ENCODE measurements around the gene SRF. TPM values are rescaled to one million over a fixed set of nuclear protein-coding genes. Genes with fewer than 3 reads are reported as not detected.

SRF gene
- total RNA-seq = 16.0 and 16.9 TPM in 2 replicates
- 29.5 and 32.3 TPM in 2 replicates for polyA plus RNA-seq
- polyA plus RNA-seq (2012) = 30.0 and 33.9 TPM in 2 replicates
- polyA minus RNA-seq (ENCODE audit: low replicate concordance) = 84.8 and 91.8 TPM in 2 replicates

DNA sequence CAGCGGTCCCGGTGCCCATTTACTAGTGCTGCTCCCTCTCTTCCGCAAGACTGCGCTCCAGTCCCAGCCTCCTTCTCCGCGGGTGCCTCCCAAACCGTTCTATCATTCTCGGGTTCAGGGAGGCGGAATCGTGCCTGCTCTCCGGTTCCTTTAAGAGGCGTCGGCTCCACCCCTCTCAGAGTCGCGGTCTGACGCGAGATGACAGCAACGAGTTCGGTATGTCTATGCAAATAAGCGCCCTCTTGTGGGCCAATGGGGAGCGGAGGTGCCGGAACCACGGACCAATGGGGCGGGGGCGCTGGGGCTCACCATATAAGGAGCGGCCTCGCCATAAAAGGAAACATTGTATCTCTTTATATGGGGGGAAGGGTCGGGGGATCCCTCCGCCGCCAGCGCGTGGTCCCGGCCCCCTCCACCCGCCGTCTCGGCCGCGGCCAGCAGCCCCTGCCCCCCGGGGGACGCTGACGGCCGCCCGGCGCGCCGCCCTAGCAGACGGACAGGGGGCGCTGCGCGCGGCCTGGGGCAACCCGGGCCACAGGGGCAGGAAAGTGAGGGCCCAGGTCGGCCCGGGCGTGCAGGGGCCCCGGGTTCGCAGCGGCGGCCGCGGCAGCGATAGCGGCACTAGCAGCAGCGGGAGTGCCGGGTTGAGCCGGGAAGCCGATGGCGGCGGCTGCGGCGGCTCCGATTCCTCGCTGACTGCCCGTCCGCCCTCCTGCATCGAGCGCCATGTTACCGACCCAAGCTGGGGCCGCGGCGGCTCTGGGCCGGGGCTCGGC is at the start of gene SRF:
TSS of gene SRF (plus strand) at position 339 of the 776 bp plus-strand sequence. CDS start at position 727, 388 bp downstream.
- peak within 1 kb of the TSS; percentile 88 for H3K9ac ChIP-seq (ENCODE audit: insufficient read depth, low read length)
- DNase-seq (ENCODE audit: low read depth in 2 of 2) = peak; percentile 99 to 100
- H3K36me3 ChIP-seq (ENCODE audit: control insufficient read depth, insufficient read depth, low read length) = peaks cover 10% of the 10 kb centered on the region
- peak within 1 kb of the TSS; percentile 87 to 97 (median 92) for H3K4me3 ChIP-seq (replicated peaks in 1 of 4; ENCODE audit: control extremely low read depth in 1 of 4, insufficient read depth in 1 of 4, low read depth in 3 of 4, low read length in 4 of 4)
- peaks cover 18% of the 10 kb centered on the region for H3K4me1 ChIP-seq (ENCODE audit: control insufficient read depth, extremely low read depth, insufficient read depth, low read length)
- peak within 1 kb of the TSS; percentile 75 for H2AFZ ChIP-seq (ENCODE audit: low read length)
- H3K27ac ChIP-seq (ENCODE audit: insufficient read depth, low read length) = peak within 1 kb of the TSS; percentile 99
- H3K27me3 ChIP-seq (ENCODE audit: control insufficient read depth, insufficient read depth, low read length) = no peaks in the 10 kb centered on the region
- no peaks in the 10 kb centered on the region for H3K9me3 ChIP-seq (ENCODE audit: control insufficient read depth, insufficient read depth, low read depth, low read length)
- TF ChIP-seq CTCF (conservative IDR thresholded peaks at IDR 0.05 in 1 of 2, IDR thresholded peaks at IDR 0.05 in 1 of 2; ENCODE audit: low read depth in 1 of 2, low read length in 2 of 2) (peak; percentile 18 to 46), EZH2 (IDR thresholded peaks at IDR 0.05; ENCODE audit: low read length, missing control alignments) (no peak)
- H3K79me2 ChIP-seq (ENCODE audit: control insufficient read depth, insufficient read depth, low read length) = peaks cover 33% of the 10 kb centered on the region
- no peaks in the 10 kb centered on the region for H4K20me1 ChIP-seq (ENCODE audit: control insufficient read depth, extremely low read depth, insufficient read depth, low read length)
- peak within 1 kb of the TSS; percentile 93 for H3K4me2 ChIP-seq (ENCODE audit: extremely low read depth, insufficient read depth, low read length)

- H3K79me2 ChIP-seq (ENCODE audit: control insufficient read depth, insufficient read depth, low read length) = peaks cover 7% of the 10 kb centered on the region
- TF ChIP-seq CTCF (conservative IDR thresholded peaks at IDR 0.05 in 1 of 2, IDR thresholded peaks at IDR 0.05 in 1 of 2; ENCODE audit: low read depth in 1 of 2, low read length in 2 of 2) = no peak
- no peak for TF ChIP-seq EZH2 (IDR thresholded peaks at IDR 0.05; ENCODE audit: low read length, missing control alignments)
- H2AFZ ChIP-seq (ENCODE audit: low read length) = no peak overlapping the region
- no peaks in the 10 kb centered on the region for H4K20me1 ChIP-seq (ENCODE audit: control insufficient read depth, extremely low read depth, insufficient read depth, low read length)
- no peak overlapping the region for H3K4me2 ChIP-seq (ENCODE audit: extremely low read depth, insufficient read depth, low read length)
- no peaks in the 10 kb centered on the region for H3K27me3 ChIP-seq (ENCODE audit: control insufficient read depth, insufficient read depth, low read length)
- H3K9me3 ChIP-seq (ENCODE audit: control insufficient read depth, insufficient read depth, low read depth, low read length) = no peaks in the 10 kb centered on the region
- no peak overlapping the region for H3K9ac ChIP-seq (ENCODE audit: insufficient read depth, low read length)
- DNase-seq (ENCODE audit: low read depth in 2 of 2) = no peak
- peaks cover 52% of the 10 kb centered on the region for H3K4me1 ChIP-seq (ENCODE audit: control insufficient read depth, extremely low read depth, insufficient read depth, low read length)
- peak overlapping the region; percentile 94 for H3K27ac ChIP-seq (ENCODE audit: insufficient read depth, low read length)
- no peak overlapping the region for H3K4me3 ChIP-seq (replicated peaks in 1 of 4; ENCODE audit: control extremely low read depth in 1 of 4, insufficient read depth in 1 of 4, low read depth in 3 of 4, low read length in 4 of 4)
- no peaks in the 10 kb centered on the region for H3K36me3 ChIP-seq (ENCODE audit: control insufficient read depth, insufficient read depth, low read length)
These were observed 48.9 kb upstream of the SRF start for GRCh38 chr6:43122146-43122545.

- H3K9ac ChIP-seq (ENCODE audit: insufficient read depth, low read length) = peak overlapping the region; percentile 24
These were observed 47.4 kb upstream of the SRF start for GRCh38 chr6:43123461-43124314.

More at GRCh38 chr6:43123461-43124314, 47.4 kb upstream of the SRF start:
- Histone ChIP-seq H3K36me3 (ENCODE audit: control insufficient read depth, insufficient read depth, low read length) (no peaks in the 10 kb centered on the region), H3K4me3 (replicated peaks in 1 of 4; ENCODE audit: control extremely low read depth in 1 of 4, insufficient read depth in 1 of 4, low read depth in 3 of 4, low read length in 4 of 4) (no peak overlapping the region), H3K27ac (ENCODE audit: insufficient read depth, low read length) (peak overlapping the region; percentile 94), H3K4me1 (ENCODE audit: control insufficient read depth, extremely low read depth, insufficient read depth, low read length) (peaks cover 59% of the 10 kb centered on the region), H3K79me2 (ENCODE audit: control insufficient read depth, insufficient read depth, low read length) (peaks cover 7% of the 10 kb centered on the region), H3K9me3 (ENCODE audit: control insufficient read depth, insufficient read depth, low read depth, low read length) (no peaks in the 10 kb centered on the region), H2AFZ (ENCODE audit: low read length) (peak overlapping the region; percentile 27), H3K4me2 (ENCODE audit: extremely low read depth, insufficient read depth, low read length) (peak overlapping the region; percentile 70), H3K27me3 (ENCODE audit: control insufficient read depth, insufficient read depth, low read length) (no peaks in the 10 kb centered on the region), H4K20me1 (ENCODE audit: control insufficient read depth, extremely low read depth, insufficient read depth, low read length) (no peaks in the 10 kb centered on the region)
- TF ChIP-seq EZH2 (IDR thresholded peaks at IDR 0.05; ENCODE audit: low read length, missing control alignments) (no peak), CTCF (conservative IDR thresholded peaks at IDR 0.05 in 1 of 2, IDR thresholded peaks at IDR 0.05 in 1 of 2; ENCODE audit: low read depth in 1 of 2, low read length in 2 of 2) (no peak)
- peak; percentile 27 to 64 for DNase-seq (ENCODE audit: low read depth in 2 of 2)
